ENCODE results near the gene RFX8.
"Not testable (repeated sequence)": the region's sequence is repeated elsewhere in the genome, so short reads cannot be mapped to it uniquely, and the experiment has no call there.

RFX8 gene

DNA sequence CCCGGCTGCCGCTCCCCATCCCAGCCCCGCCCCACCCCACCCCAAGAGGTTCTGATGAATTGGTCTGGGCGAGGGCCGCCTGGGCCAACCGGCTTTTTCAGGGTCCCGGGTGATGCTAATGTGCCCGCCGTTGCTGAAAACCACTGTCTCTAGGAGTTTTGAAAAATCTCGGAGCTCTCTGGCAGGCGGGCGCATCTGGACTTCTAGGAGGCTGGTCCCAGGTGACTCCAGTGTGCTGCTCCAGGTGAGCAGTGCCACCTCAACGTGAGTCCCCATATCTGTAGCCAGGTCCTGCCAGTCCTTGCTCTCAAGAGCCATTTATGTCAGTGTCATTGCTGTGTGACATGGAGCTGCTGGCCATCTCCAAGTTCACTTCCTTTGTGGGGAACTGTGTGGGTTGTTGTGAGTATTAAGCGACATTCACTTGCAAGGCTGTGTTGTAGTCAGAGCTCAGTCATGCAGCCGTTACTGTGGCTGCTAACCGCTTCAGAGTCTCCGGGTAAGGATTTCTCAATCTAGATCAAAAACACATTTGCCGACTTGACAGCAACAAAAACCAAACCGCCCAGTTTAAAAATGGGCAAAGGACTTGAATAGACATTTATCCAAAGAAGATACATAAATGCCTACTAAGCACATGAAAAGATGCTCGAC is at the start of gene RFX8:
TSS of gene RFX8 (minus strand) at position 382 of the 654 bp plus-strand sequence. CDS start 8,264 bp downstream, outside the sequence.
- Mint-ChIP-seq H3K4me3 (peak within 1 kb of the TSS; percentile 79), H3K36me3 (ENCODE audit: low read depth) (no peaks in the 10 kb centered on the region), H3K4me1 (ENCODE audit: low read depth) (peaks cover 16% of the 10 kb centered on the region), H3K27ac (peak within 1 kb of the TSS; percentile 83), H3K9me3 (no peaks in the 10 kb centered on the region), H3K27me3 (peaks cover 43% of the 10 kb centered on the region)

DNA sequence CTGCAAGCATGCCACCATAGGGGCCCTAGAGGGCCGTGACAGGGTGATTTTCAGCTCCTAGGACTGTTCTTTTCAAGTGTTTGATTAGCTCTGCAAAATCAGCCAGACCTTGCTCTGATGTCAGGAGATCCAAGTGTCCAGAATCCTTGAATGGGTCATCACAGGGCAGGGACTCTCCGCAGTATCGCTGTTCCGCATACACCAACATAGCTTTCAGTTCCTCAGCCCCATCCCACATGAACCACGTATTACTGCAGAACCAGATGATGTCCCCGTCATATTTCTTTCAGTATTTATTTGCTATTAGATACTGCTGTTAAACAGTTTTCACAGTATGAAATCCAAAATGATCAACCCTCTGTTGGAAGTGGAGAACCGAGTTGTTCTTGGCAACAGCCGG is 46.6 kb upstream of the RFX8 start:
- Mint-ChIP-seq H3K36me3 (ENCODE audit: low read depth) (peaks cover 5% of the 10 kb centered on the region), H3K4me1 (ENCODE audit: low read depth) (peaks cover 25% of the 10 kb centered on the region), H3K27me3 (no peaks in the 10 kb centered on the region), H3K4me3 (no peak overlapping the region), H3K27ac (no peak overlapping the region), H3K9me3 (peaks cover 7% of the 10 kb centered on the region)

- Mint-ChIP-seq H3K4me1 (ENCODE audit: low read depth) (peaks cover 34% of the 10 kb centered on the region), H3K27ac (no peak overlapping the region), H3K9me3 (peaks cover 7% of the 10 kb centered on the region), H3K4me3 (no peak overlapping the region), H3K36me3 (ENCODE audit: low read depth) (peaks cover 5% of the 10 kb centered on the region), H3K27me3 (no peaks in the 10 kb centered on the region)
Observed at GRCh38 chr2:101520246-101520645, 45.3 kb upstream of the RFX8 start.

DNA sequence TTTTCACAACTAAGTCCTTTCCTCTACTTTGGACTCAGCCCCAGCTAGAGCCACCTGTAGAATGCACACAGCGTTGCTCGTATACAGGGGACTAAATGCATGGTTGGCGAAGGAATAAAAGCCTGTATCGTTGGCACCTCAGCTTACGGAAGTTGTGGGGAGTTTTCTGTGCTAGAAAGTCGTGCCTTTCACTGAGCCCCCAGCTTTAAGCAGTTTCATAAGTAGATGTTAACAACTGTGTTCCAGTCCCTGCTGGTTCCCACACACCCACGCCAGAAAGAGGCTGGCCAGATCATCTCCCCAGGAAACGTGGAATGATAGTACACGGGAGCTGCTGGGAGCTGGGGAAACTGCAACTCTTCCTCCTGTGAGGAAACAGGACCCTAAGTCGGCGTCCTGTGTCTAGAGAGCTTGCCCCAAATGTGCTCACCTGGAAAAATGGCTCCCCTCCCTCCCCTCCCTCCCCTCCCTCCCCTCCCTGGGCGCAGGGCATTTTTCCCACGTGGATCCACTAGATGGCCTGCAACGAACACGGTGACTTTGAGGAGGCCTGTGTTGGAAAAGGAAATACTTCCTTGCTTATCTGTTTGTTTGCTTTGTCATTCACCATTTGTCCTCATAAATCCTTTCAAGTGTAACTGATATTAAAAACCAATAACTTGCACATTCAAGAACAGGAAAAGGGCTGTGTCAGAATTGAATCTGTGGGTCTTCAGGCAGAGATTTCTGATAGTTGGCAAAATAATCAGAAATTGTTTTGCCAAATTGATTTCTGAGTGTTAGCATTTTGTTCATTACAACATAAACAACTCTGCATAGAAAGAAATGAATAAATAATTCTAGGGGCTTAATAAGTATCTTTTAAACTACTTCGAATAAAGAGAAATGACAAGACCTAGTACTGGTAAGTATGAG is 43.9 kb upstream of the RFX8 start:
- H3K4me1 Mint-ChIP-seq (ENCODE audit: low read depth), result peaks cover 40% of the 10 kb centered on the region
- no peak overlapping the region for H3K27ac Mint-ChIP-seq
- no peaks in the 10 kb centered on the region for H3K27me3 Mint-ChIP-seq
- peaks cover 5% of the 10 kb centered on the region for H3K36me3 Mint-ChIP-seq (ENCODE audit: low read depth)
- H3K4me3 Mint-ChIP-seq, result no peak overlapping the region
- H3K9me3 Mint-ChIP-seq, result peaks cover 13% of the 10 kb centered on the region

- Mint-ChIP-seq H3K4me3 (peak overlapping the region; percentile 40), H3K4me1 (ENCODE audit: low read depth) (peaks cover 40% of the 10 kb centered on the region), H3K27me3 (no peaks in the 10 kb centered on the region), H3K27ac (no peak overlapping the region), H3K9me3 (peaks cover 13% of the 10 kb centered on the region), H3K36me3 (ENCODE audit: low read depth) (peaks cover 5% of the 10 kb centered on the region)
Observed at GRCh38 chr2:101517758-101518271, 42.9 kb upstream of the RFX8 start.

GRCh38 chr2:101516823-101517690 is 42.1 kb upstream of the RFX8 start:
- peak overlapping the region; percentile 34 for H3K27ac Mint-ChIP-seq
- H3K9me3 Mint-ChIP-seq, result peaks cover 13% of the 10 kb centered on the region
- H3K4me3 Mint-ChIP-seq, result peak overlapping the region; percentile 40

GRCh38 chr2:101516349-101516748 is 41.4 kb upstream of the RFX8 start:
- Mint-ChIP-seq H3K9me3 (peaks cover 13% of the 10 kb centered on the region), H3K27me3 (no peaks in the 10 kb centered on the region), H3K4me1 (ENCODE audit: low read depth) (peaks cover 40% of the 10 kb centered on the region), H3K36me3 (ENCODE audit: low read depth) (peaks cover 5% of the 10 kb centered on the region), H3K4me3 (no peak overlapping the region), H3K27ac (no peak overlapping the region)

More at GRCh38 chr2:101516823-101517690, 42.1 kb upstream of the RFX8 start:
- Mint-ChIP-seq H3K36me3 (ENCODE audit: low read depth) (peaks cover 5% of the 10 kb centered on the region), H3K4me1 (ENCODE audit: low read depth) (peaks cover 40% of the 10 kb centered on the region), H3K27me3 (no peaks in the 10 kb centered on the region)

DNA sequence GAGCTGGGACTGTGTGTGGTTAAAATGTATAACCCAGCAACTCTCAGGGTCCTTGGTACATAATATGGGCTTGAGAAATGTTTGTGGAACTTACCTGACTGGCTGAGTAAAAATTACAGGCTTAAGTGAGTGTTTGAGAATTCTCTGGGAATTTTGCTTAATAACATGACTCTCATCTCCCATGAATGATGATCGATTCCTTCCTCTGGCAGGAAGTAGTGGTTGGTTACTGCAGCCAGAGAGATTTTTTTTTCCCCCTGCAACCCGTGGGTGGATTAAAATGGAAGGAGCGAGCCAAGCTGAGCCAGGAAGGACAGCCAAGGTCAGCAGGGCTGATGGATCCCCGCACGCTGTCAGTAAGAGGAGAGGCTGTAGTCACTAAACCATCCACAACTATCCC is 40.6 kb upstream of the RFX8 start:
- no peak overlapping the region for H3K4me3 Mint-ChIP-seq
- H3K27me3 Mint-ChIP-seq, result no peaks in the 10 kb centered on the region
- H3K4me1 Mint-ChIP-seq (ENCODE audit: low read depth), result peaks cover 39% of the 10 kb centered on the region
- H3K27ac Mint-ChIP-seq, result no peak overlapping the region
- peaks cover 13% of the 10 kb centered on the region for H3K9me3 Mint-ChIP-seq
- peaks cover 5% of the 10 kb centered on the region for H3K36me3 Mint-ChIP-seq (ENCODE audit: low read depth)

DNA sequence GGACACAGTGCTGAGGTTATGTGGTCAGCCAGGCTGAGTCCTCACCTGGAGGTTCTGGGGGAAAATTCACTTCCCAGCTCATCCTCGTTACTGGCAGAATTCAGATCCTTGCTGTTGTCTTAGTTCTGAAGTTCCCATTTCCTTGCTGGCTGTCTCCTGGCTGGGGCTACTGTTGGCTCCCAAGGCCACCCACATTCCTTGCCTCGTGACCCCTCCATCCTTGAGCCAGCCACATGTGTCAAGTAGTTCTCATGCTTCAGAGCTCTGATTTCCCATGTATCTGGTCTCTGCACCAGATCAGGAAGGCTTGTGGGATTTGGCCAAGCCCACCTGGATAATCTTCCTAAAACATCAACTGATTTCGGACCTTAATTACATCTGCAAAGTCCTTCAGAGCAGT is 38.1 kb upstream of the RFX8 start:
- peaks cover 30% of the 10 kb centered on the region for H3K4me1 Mint-ChIP-seq (ENCODE audit: low read depth)

DNA sequence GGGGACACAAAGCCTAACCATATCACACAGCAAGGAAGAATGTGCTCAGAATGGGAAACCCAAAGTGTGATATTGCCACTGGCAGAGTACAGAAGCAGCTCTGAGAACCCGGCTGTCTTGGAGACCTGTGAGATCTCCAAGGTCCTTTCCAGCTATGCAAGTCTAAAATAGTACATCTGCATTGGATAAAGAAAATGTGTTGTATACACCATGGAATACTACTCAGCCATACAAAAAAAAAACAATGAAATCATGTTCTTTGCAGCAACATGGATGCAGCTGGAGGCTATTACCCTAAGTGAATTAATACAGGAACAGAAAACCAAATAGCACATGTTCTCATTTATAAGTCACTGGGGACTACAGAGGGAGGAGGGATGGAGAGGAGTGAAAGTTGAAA is 36.5 kb upstream of the RFX8 start:
- Mint-ChIP-seq H3K36me3 (ENCODE audit: low read depth) (no peaks in the 10 kb centered on the region), H3K9me3 (peaks cover 5% of the 10 kb centered on the region), H3K4me1 (ENCODE audit: low read depth) (peaks cover 13% of the 10 kb centered on the region), H3K27me3 (no peaks in the 10 kb centered on the region), H3K27ac (no peak overlapping the region), H3K4me3 (no peak overlapping the region)

More for the DNA sequence above, 38.1 kb upstream of the RFX8 start:
- H3K36me3 Mint-ChIP-seq (ENCODE audit: low read depth), result peaks cover 5% of the 10 kb centered on the region
- peaks cover 13% of the 10 kb centered on the region for H3K9me3 Mint-ChIP-seq
- H3K27me3 Mint-ChIP-seq, result no peaks in the 10 kb centered on the region
- no peak overlapping the region for H3K4me3 Mint-ChIP-seq
- no peak overlapping the region for H3K27ac Mint-ChIP-seq

DNA sequence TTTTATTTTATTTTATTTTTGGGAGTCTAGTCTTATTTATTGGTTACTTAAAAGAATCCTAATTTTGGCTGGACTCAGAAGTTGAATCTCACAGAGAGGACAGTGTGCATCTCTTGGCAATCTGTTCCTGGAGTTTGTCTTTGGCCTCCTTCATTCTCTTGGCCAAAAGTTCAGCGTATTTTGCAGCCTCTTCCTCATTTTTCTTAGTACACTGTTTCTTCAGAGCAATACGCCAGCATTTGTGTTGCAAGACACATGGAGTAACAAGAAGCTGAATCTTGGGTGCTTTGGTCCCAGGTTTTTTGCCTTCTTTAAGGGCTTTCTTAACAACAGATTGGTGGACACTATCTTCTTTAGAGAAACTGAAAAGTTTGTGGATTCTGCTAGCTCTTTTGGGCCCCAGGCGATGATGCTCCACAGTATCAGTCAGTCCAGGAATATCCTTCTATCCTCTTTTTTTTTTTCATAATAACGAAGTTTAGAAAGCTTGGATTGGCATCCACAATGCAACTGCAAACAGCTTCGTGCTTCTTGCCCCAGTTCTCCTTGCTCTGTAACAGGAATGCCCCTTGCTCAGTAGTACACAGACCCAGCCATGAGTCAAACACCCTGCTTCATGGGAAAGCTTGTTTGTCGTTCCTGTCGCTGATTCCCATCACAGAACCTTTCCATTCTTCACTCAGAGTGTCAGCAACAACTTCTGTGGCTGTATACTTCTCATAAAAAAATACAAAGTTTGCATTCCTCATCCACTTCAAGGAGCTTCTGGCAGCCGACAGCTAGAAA is 34.8 kb upstream of the RFX8 start:
- Mint-ChIP-seq H3K27ac (no peak overlapping the region), H3K4me3 (no peak overlapping the region), H3K4me1 (ENCODE audit: low read depth) (peaks cover 3% of the 10 kb centered on the region), H3K27me3 (no peaks in the 10 kb centered on the region), H3K9me3 (peaks cover 4% of the 10 kb centered on the region), H3K36me3 (ENCODE audit: low read depth) (no peaks in the 10 kb centered on the region)

DNA sequence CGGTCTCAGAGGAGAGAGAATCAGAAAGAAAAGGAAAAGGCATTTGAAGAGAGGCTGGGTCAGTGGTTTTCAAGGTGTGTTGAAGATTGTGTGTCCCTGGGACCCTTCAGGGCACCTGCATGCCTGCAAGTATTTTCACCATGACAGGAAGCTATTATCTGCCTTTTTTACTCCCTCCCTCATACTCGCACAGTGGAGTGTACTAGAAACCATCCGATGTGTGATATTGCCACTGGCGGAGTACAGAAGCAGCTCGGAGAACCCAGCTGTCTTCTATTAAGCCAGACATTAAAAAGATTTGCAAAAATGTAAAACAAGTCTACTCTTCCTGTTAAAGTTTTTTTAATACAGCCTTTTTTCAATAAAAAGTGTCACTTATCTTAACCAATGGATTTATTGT is 33.7 kb upstream of the RFX8 start:
- H3K9me3 Mint-ChIP-seq, result no peaks in the 10 kb centered on the region

GRCh38 chr2:101505276-101505675 is 30.4 kb upstream of the RFX8 start:
- H3K4me3 Mint-ChIP-seq; H3K9me3 Mint-ChIP-seq; H3K27me3 Mint-ChIP-seq; H3K27ac Mint-ChIP-seq; H3K36me3 Mint-ChIP-seq (ENCODE audit: low read depth): not testable (repeated sequence)
- peaks cover 21% of the 10 kb centered on the region for H3K4me1 Mint-ChIP-seq (ENCODE audit: low read depth)

More for the DNA sequence above, 33.7 kb upstream of the RFX8 start:
- H3K27me3 Mint-ChIP-seq, result no peaks in the 10 kb centered on the region
- no peaks in the 10 kb centered on the region for H3K4me1 Mint-ChIP-seq (ENCODE audit: low read depth)
- no peak overlapping the region for H3K4me3 Mint-ChIP-seq
- H3K36me3 Mint-ChIP-seq (ENCODE audit: low read depth), result no peaks in the 10 kb centered on the region
- no peak overlapping the region for H3K27ac Mint-ChIP-seq

DNA sequence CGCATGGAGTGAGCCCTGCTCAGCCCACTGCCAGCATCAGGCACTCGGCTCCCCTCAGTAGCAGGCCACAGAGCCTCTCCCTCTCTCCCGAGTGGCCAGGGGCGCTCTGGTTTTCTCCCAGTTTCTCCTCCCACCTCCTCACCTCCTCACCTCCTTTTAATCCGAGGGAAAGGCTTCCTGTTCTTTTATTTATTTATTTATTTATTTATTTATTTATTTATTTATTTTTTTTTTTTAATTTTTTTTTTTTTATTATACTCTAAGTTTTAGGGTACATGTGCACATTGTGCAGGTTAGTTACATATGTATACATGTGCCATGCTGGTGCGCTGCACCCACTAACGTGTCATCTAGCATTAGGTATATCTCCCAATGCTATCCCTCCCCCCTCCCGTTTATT is 29.8 kb upstream of the RFX8 start:
- H3K9me3 Mint-ChIP-seq; H3K36me3 Mint-ChIP-seq (ENCODE audit: low read depth); H3K27ac Mint-ChIP-seq; H3K27me3 Mint-ChIP-seq; H3K4me3 Mint-ChIP-seq: not testable (repeated sequence)
- H3K4me1 Mint-ChIP-seq (ENCODE audit: low read depth), result peaks cover 21% of the 10 kb centered on the region

Data from stimulated activated naive CD8-positive, alpha-beta T cell treated with anti-CD3 and anti-CD28 coated beads, Interleukin-15, Interleukin-2, amounts not matched to agents 100 ng/mL and 50 ng/mL, for 24 hours (primary cell).